HG03025 (cell line): ENCODE results near the gene ELP1.
"Not testable (repeated sequence)": the region's sequence is repeated elsewhere in the genome, so short reads cannot be mapped to it uniquely, and the experiment has no call there.

Experiments used
- ATAC-seq: cut with Tn5 transposase; IDR thresholded peaks from one replicate; pipeline ENCODE4 v1.9.1; 2021; ENCODE audit warnings: mild to moderate bottlenecking, moderate library complexity; ENCODE audit not compliant: unreplicated experiment, low FRiP score

Gene ELP1

GRCh38 chr9:108934323-108934893, 484 bp upstream of the ELP1 start, which contains the start of gene ABITRAM:
ABITRAM (plus strand) TSS chr9:108934400; CDS start chr9:108934487, 87 bp downstream.
- ATAC-seq = peak; percentile 79

DNA sequence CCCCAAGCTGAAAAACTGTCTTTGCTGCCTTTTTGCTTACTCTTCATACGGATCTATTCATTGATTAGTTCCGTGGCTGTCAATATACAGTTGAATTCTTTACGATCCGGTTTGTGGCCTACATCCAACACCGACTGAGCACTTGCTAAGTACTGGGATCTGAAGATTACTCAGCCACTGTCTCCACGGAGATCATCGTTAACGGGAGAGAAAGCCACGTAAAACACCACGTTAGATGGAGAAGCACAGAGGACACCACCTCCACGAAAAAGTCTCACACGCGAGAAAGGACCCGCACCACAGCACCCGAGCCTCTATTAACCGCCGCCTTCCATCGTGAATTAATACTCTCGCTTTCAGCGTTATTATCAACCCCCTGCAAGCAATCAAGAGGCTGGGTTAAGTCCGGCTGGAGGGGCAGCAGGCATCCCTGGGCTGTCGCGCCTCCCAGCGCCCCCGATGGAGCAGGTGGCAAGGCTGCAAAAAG, 650 bp downstream of the ELP1 start:
- no peak for ATAC-seq

DNA sequence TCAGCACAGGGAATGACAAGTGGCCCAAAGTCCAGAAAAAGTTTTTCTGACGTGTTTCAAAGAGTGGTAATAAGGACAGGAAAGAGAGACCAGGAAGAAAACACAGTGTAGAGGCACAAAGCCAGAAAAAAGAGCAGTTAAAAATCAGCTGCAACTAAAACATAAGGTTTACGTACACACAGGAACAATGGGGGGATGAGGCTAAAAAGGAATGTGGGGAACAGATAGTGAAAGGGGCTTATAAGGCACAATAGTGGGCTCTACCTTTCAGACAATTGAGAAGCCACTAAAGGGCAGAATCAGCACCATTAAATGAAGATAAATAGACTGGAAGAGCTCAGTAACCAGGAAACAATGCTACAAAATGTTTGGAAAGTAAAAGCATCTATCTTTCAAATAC, 5.5 kb downstream of the ELP1 start:
- ATAC-seq = no peak

DNA sequence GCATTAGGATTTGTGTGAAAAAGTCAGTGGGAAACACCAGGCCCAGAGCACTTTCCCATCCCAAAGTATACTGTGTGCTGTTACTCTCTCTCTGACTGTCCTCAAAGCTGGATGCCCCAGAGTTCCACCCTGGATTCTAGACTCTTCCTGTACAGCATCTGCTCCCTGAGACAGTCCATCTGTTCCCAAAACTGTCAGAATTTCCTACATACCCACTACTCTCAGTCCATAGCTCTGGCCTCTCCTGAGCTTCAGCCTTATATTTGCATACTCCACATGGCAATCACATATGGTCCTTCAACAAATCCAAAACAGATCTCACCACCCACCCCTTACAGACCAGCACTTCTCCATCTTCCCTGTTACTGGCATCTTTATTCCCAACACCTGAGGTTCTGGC, 9.5 kb downstream of the ELP1 start:
- ATAC-seq = no peak

- ATAC-seq = no peak
Measured at GRCh38 chr9:108921200-108921599, 12.7 kb downstream of the ELP1 start.

DNA sequence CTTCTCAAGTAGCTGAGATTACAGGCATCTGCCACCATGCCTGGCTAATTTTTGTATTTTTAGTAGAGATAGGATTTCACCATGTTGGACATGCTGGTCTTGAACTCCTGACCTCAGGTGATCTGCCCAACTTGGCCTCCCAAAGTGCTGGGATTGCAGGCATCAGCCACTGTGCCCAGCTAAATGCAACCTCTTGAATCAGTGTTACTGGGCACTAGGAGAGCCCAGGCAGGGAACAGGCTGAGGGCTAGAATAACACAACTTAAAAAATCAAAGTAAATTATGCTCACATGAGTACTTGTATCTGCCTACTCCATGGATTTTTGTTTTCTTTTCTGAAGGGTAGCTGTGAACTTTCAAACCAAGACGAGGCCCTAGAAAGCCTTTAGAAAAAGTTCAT, 13.5 kb downstream of the ELP1 start:
- ATAC-seq = not testable (repeated sequence)

DNA sequence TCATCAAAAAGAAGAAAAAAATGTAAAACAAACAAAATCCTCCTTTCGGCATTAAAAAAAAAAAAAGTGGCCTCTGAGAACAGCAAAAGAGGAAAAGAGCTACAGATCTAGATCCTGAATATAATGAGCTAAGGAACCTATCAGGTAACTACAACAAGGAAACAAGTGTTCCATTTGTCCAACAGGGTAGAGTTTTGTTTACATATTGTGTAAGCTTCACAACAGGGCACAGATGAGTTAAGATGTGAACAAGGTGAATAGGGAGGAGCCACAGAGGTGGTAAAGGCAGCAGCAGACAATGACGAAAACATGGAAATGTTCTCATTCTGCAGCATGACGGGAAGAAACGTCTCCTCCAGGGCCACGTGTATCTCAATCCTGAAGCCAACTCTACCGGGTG, 14.4 kb downstream of the ELP1 start:
- ATAC-seq = no peak

- no peak for ATAC-seq
Measured at GRCh38 chr9:108913391-108913790, 20.5 kb downstream of the ELP1 start.

- no peak for ATAC-seq
Measured at GRCh38 chr9:108911820-108912219, 22.1 kb downstream of the ELP1 start.

DNA sequence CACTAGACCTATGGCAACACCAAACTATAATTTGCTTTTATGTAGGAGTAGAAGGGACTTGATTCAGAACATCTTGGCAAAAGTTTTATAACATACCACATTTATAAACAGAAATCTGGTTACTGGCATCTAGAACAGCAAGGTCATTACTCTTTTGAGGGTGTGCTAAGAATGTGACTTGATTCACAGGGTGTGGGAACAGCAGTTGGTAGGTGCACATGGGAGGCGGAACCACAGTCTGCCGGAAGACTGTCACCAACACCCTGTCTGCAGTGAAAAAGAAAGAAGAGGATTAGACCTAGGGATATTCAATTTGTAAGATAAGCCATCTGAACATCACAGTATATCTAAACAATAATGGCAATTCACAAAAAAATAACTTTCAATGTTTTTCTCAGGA, 23.0 kb downstream of the ELP1 start:
- no peak for ATAC-seq

DNA sequence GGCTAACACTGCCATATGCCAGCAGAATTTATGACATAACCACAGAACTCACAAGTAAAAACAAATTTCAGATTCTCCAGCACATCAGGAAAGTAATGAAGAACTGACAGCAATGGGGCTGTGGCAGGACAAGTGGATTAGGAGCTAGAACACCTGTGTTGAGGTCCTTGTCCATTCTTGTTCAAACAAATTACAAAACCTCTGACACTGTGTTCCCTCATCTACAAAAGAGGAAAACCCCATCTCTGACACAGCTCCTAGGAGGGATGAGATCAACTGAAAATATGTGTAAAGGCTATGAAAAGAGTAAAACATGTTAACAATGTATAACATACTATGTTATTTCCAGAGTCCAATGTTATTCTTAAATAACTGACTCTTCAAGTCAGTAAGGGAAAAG, 23.5 kb downstream of the ELP1 start:
- ATAC-seq = no peak

DNA sequence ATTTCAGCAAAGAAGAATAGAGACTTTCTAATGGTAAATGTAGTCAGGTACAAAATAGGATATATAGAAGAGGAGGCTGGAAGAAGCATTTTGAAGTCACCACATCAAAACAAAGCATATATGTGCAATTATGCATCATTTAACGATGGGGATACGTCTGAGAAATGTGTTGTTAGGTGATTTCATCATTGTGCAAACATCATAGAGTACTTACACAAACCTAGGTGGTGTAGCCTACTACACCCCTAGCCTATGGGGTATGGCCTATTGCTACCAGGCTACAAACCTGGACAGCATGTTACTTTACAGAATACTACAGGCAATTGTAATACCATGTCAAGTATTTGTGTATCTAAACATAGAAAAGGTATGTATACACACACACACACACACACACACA, 28.4 kb downstream of the ELP1 start:
- no peak for ATAC-seq

- ATAC-seq = no peak
Measured at GRCh38 chr9:108904161-108904560, 29.8 kb downstream of the ELP1 start.

- ATAC-seq = no peak
Measured at GRCh38 chr9:108903420-108904103, 30.4 kb downstream of the ELP1 start.

DNA sequence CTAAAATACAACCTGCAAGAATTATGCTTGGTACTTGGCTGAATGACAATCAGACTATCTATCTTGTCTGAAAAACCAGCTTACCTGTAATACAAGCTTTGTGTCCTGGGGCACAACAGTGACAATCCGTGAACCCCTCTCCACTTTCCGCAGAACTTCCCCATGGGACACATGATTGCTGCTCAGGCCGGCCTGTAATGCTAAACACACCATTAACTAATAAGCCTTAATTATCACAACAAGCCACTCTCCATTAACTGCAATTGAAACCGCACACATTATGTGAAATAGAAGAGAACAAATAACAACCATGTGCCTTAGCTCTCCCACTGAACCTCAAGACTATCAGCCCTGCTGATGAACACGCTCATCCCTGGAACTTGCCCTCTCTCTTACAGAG, 33.7 kb downstream of the ELP1 start:
- no peak for ATAC-seq

DNA sequence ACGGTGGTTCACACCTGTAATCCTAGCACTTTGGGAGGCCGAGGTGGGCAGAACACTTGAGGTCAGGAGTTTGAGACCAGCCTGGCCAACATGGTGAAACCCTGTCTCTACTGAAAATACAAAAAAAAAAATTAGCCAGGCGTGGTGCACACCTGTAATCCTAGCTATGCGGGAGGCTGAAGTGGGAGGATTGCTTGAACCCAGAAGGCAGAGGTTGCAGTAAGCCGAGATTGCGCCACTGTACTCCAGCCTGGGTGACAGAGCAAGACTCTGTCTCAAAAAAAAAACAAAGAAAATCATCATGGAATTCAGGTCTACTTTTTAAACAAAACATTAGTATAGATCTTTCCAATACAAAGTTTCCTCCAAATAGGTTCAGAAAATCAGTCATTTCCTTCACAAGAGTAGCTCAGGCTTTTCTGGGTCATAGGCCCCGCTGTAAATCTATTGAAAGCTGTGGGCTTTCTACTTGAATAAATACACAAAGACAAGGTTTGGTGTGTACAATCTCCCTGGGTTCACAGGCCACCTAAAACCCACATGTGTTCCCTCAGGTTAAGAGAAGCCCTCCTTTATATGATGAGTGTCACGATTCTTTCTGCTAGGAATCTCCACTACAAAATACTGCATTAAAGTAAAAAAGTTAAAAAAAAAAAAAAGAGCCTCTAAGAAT, 34.8 kb downstream of the ELP1 start:
- ATAC-seq = not testable (repeated sequence)

DNA sequence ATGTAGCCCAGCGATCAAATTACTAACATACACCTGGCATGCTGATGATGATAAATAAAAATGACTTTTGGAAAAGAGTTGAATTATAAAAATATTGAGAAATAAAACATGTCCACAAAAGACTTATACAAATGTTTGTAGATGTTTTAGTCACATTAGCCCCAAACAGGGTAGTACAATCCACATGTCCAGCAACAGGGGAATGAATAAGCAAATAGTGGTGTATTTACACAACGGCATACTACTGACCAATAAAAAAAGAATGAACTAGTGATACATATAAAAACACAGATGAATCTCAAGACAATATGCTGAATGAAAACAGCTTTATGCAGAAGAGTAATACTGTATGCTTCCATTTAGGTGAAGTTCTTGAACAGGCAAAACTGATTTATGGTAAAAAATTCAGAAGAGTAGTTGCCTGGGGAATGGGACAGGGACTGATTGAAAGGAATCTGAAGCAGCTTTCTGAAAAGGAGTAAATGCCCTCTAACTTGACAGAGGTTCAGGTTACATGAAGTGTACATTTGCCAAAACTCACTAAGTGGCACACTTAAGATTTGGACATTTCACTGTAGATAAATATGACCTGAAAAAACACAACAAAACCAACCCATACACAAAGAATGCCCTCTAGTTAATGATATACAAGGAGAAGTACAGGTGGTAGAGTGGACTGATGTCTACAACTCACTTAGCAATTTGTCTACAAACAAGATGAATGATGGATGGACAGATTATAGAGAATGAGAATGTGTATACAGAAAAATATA, 36.4 kb downstream of the ELP1 start:
- ATAC-seq = no peak

DNA sequence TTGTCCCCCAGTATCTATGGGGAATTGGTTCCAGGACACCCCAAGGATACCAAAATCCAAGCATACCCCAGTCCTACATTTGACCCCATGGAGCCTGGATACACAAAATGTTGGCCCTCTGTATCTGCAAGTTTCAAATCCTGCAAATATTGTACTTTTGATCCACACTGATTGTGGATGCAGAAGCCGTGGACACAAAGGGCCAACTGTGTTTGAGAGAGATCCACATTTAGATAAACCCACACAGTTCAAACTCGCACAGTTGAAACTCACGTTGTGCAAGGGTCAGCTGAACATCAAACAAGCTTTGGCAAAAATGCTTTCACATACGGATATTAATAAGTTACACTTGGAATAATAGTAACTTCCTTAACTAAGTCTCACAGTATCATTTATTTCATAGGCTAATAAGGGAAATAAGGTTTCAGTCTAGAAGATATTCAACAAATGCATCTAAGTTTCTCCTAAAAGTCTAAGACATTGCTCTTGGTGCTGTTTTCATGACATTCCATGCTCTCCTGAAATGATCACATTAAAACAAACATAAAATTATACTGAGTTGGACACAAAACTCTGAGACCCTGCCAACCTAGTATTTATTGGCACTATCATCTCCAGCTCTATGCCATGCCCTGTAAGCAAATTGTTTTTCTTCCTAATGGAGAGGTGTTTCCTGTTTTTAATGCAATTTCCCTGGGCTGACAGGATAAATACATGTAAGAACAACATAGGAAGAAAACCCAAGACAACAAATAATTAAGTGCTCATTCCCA, 39.5 kb downstream of the ELP1 start:
- ATAC-seq = no peak

DNA sequence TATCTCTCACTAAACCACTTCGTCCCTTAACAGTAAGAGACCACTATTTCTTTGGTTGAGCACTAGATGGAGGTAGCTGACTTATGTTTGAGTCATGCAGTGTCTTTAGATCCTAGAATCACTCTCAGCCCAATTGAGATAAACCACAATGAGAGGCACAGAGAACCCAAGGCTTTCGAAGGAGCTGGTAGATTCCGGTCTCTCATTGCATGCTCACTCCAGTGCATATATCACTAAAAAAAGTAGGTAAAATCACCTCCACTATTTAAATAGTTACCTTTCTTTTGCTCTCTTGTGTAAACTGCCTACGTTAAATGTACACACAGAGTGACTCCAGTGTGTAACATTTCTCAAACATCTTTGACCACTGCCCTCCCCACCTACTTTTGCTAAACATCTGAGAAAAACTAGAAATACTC, 44.3 kb downstream of the ELP1 start:
- no peak for ATAC-seq

- ATAC-seq = not testable (repeated sequence)
Measured at GRCh38 chr9:108886594-108887271, 47.2 kb downstream of the ELP1 start.
